PC-9 (cell line): ENCODE measurements around the gene MEF2B. TPM values are rescaled to one million over a fixed set of nuclear protein-coding genes. Genes with fewer than 3 reads are reported as not detected.

ENCODE experiments used
- BruUV-seq: library from RNA; stranded (reverse); fragments of 400-500 nt; replicated peaks from 2 replicates; lab custom pipeline; 2021; lab: Mats Ljungman, UMichigan
- CTCF ChIA-PET: fragments of 300-600 bp; sonication (Branson Sonifier 250); formaldehyde crosslinking; loops from one replicate; lab custom pipeline; 2022; ENCODE audit warnings: antibody characterized with exemption; lab: Charles Lee
- POLR2A ChIA-PET: fragments of 300-600 bp; sonication (Branson Sonifier 250); formaldehyde crosslinking; loops from one replicate; lab custom pipeline; 2022; ENCODE audit warnings: antibody characterized with exemption; ENCODE audit not compliant: unreplicated experiment; lab: Charles Lee
- DNase-seq, 2 experiments: peaks; one replicate each; pipeline versions ENCODE4 v3.0.0 to v3.0.0-alpha.2; 2015 to 2022; ENCODE audit warnings: mixed read lengths in 1 of 2
- H2AFZ ChIP-seq: fragments of 200-600 bp; sonication (generic); 2 replicates; pipeline ENCODE4 v1.8.1; 2017; ENCODE audit warnings: antibody characterized with exemption
- H3F3A ChIP-seq: fragments of 200-600 bp; sonication (generic); 2 replicates; pipeline ENCODE4 v1.8.1; 2017; ENCODE audit warnings: antibody characterized with exemption, mild to moderate bottlenecking, low read depth; ENCODE audit not compliant: insufficient read depth
- H3K27ac ChIP-seq: fragments of 200-600 bp; sonication (generic); 2 replicates; pipeline ENCODE4 v1.6.1; 2016; ENCODE audit warnings: mixed run types
- H3K27me3 ChIP-seq: fragments of 200-600 bp; sonication (generic); 2 replicates; pipeline ENCODE4 v1.6.1; 2016; ENCODE audit warnings: low read depth, mixed run types; ENCODE audit not compliant: insufficient read depth
- H3K36me3 ChIP-seq: fragments of 200-600 bp; sonication (generic); 2 replicates; pipeline ENCODE4 v1.6.1; 2016; ENCODE audit warnings: low read depth, mixed run types
- H3K4me1 ChIP-seq: fragments of 200-600 bp; sonication (generic); replicated peaks from 2 replicates; pipeline ENCODE4 v1.6.1; 2016; ENCODE audit warnings: mixed run types; ENCODE audit not compliant: insufficient read depth
- H3K4me2 ChIP-seq: fragments of 200-600 bp; sonication (generic); 2 replicates; pipeline ENCODE4 v1.6.1; 2017; ENCODE audit warnings: mixed run types
- H3K4me3 ChIP-seq: fragments of 200-600 bp; sonication (generic); 2 replicates; pipeline ENCODE4 v1.6.1; 2016; ENCODE audit warnings: mixed run types
- H3K79me2 ChIP-seq: fragments of 200-600 bp; sonication (generic); 2 replicates; pipeline ENCODE4 v1.6.1; 2017; ENCODE audit warnings: low read depth, mixed run types
- H3K9me2 ChIP-seq: fragments of 200-600 bp; sonication (generic); 2 replicates; pipeline ENCODE4 v1.8.1; 2017; ENCODE audit warnings: mild to moderate bottlenecking; ENCODE audit not compliant: insufficient read depth
- H3K9me3 ChIP-seq: fragments of 200-600 bp; sonication (generic); 2 replicates; pipeline ENCODE4 v1.8.1; 2016; ENCODE audit warnings: low read depth; ENCODE audit not compliant: insufficient read depth
- H4K20me1 ChIP-seq: fragments of 200-600 bp; sonication (generic); 2 replicates; pipeline ENCODE4 v1.8.1; 2017; ENCODE audit not compliant: insufficient read depth
- CTCF ChIP-seq: fragments of 200-600 bp; sonication (generic); conservative IDR thresholded peaks from 2 replicates; pipeline ENCODE4 v1.6.1; 2017; ENCODE audit warnings: mixed run types, antibody characterized with exemption, mild to moderate bottlenecking, moderate library complexity
- EZH2 ChIP-seq: fragments of 200-600 bp; sonication (generic); IDR thresholded peaks from 2 replicates; pipeline ENCODE4 v1.8.0; 2017; ENCODE audit warnings: antibody characterized with exemption, low read depth
- intact Hi-C: fragments of 100-400 bp; cut with micrococcal nuclease; formaldehyde crosslinking; loops from one replicate; pipeline ENCODE4 v1.10.0; 2022; ENCODE audit not compliant: unreplicated experiment
- total RNA-seq: library from RNA; stranded (reverse); gene quantifications from 2 replicates; pipeline ENCODE4 v1.2.3, GENCODE V29; 2021

The MEF2B gene
- total RNA-seq, 1 experiment from 2014 or later = 1.8 TPM

GRCh38 chr19:19119325-19120237, 50.5 kb downstream of the MEF2B start:
- intact Hi-C loops = no loop called here

GRCh38 chr19:19115954-19116353, 54.1 kb downstream of the MEF2B start:
- no TSS peak for BruUV-seq
- peak in 1 of 2 experiments; percentile 14 for DNase-seq
- Histone ChIP-seq H3K4me2 (no peak overlapping the region), H4K20me1 (no peaks in the 10 kb centered on the region), H3K9me2 (no peaks in the 10 kb centered on the region), H3K27ac (no peak overlapping the region), H3K4me3 (no peak overlapping the region), H3K79me2 (no peaks in the 10 kb centered on the region), H3K9me3 (no peaks in the 10 kb centered on the region), H3K4me1 (no peaks in the 10 kb centered on the region), H3K36me3 (0 out of 2 replicates have a peak, but pooled peaks cover 4% of the 10 kb centered on the region), H3F3A (peaks cover 14% of the 10 kb centered on the region; the same call in 1 of the 2 replicates), H3K27me3 (no peaks in the 10 kb centered on the region), H2AFZ (no peak overlapping the region)
- ChIA-PET POLR2A (no interaction called here), CTCF (interaction anchor here (0.6 kb wide), 1 partner anchor 98 kb away, joined by 3 read pairs; no protein-coding TSS in a partner anchor)
- intact Hi-C loops = no loop called here
- TF ChIP-seq EZH2 = no peak
- peak; percentile 70 for TF ChIP-seq CTCF

More at GRCh38 chr19:19119325-19120237, 50.5 kb downstream of the MEF2B start:
- H3K4me2 ChIP-seq = no peak overlapping the region
- H3K4me1 ChIP-seq = no peaks in the 10 kb centered on the region
- H2AFZ ChIP-seq = no peak overlapping the region
- no peak overlapping the region for H3K4me3 ChIP-seq
- ChIA-PET CTCF (no interaction called here), POLR2A (no interaction called here)
- no peaks in the 10 kb centered on the region for H3K9me2 ChIP-seq
- H3K79me2 ChIP-seq = no peaks in the 10 kb centered on the region
- no peak for DNase-seq
- H3K36me3 ChIP-seq = 0 out of 2 replicates have a peak, but pooled peaks cover 10% of the 10 kb centered on the region
- BruUV-seq = no TSS peak
- H4K20me1 ChIP-seq = no peaks in the 10 kb centered on the region
- H3K27me3 ChIP-seq = no peaks in the 10 kb centered on the region
- peaks cover 16% of the 10 kb centered on the region for H3F3A ChIP-seq
- H3K9me3 ChIP-seq = peaks cover 3% of the 10 kb centered on the region; the same call in 1 of the 2 replicates
- no peak overlapping the region for H3K27ac ChIP-seq
- TF ChIP-seq EZH2 = no peak
- TF ChIP-seq CTCF = no peak

DNA sequence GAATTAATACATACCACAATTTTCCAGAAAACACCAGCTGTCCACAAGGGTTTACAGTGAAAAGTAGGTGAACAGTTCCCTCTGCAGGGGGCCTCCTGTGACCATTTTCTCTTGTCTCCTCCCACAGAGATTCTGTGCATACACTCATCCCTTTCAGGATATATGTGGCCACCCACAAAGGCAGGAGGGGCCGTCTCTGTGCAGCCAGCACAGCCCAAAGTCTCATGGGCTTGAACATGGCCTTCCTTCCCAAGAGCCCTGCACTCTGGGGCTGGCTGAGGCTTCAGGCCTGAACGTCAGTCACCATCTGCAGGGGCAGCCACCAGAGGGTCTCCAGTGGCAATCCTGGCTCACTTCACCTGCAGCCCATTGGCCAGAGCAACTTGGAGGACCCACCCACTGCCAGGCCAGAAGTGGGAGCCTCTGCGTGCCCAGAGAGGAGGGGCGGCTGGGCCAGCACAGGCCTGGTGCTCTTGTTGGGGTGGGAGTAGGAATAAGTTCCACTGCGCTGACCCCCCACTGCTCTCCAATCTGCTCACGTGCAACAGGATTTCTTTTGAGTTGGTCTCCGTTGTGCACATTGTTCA, 56.9 kb downstream of the MEF2B start:
- Histone ChIP-seq H3K4me3 (no peak overlapping the region), H3K9me3 (no peaks in the 10 kb centered on the region), H3F3A (peaks cover 14% of the 10 kb centered on the region; the same call in 1 of the 2 replicates), H3K9me2 (no peaks in the 10 kb centered on the region), H3K27ac (no peak overlapping the region), H3K36me3 (no peaks in the 10 kb centered on the region), H2AFZ (no peak overlapping the region), H4K20me1 (no peaks in the 10 kb centered on the region), H3K4me2 (no peak overlapping the region), H3K27me3 (no peaks in the 10 kb centered on the region), H3K79me2 (no peaks in the 10 kb centered on the region), H3K4me1 (no peaks in the 10 kb centered on the region)
- ChIA-PET POLR2A (no interaction called here), CTCF (no interaction called here)
- BruUV-seq = no TSS peak
- intact Hi-C loops = no loop called here
- DNase-seq = peak in 1 of 2 experiments; percentile 46
- TF ChIP-seq EZH2 (no peak), CTCF (peak; percentile 40)
